ENCODE results near the gene NFIC.

DNA sequence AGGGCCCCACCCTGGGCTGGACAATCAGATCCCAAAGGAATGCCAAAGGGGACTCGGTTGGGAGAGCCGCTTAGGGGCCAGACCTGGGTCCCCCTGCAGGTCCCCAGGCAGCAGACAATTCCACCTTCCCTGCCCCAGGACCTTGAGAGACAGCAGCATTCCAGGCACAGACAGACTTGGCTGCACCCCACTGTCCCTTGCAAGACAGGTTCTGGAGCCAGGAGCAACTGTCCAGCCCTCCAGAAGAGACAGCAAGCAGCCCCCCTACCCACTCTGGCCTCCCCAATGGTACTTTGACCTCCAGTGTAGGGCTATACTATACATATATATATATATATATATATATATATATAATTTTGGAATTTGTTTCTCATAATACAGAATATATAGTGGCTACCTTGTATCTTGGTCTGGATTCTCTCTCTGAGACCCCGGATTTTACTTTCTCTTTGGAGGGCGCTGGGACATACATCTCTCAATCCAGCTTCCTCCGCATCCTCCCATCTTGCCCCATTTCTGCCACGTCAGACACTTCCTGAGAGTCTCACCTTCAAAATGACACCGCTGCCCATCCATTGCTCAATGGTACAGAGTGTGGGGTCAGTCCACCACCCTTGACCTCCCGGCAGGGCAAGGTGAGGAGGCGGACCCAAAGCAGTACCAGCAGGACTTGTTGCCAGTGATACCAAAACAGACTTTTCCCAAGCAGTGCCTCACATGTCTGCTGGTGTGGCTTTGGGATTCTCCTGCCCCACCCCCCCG is 101.2 kb downstream of the NFIC start:
- TF ChIP-seq, protein P1, sequence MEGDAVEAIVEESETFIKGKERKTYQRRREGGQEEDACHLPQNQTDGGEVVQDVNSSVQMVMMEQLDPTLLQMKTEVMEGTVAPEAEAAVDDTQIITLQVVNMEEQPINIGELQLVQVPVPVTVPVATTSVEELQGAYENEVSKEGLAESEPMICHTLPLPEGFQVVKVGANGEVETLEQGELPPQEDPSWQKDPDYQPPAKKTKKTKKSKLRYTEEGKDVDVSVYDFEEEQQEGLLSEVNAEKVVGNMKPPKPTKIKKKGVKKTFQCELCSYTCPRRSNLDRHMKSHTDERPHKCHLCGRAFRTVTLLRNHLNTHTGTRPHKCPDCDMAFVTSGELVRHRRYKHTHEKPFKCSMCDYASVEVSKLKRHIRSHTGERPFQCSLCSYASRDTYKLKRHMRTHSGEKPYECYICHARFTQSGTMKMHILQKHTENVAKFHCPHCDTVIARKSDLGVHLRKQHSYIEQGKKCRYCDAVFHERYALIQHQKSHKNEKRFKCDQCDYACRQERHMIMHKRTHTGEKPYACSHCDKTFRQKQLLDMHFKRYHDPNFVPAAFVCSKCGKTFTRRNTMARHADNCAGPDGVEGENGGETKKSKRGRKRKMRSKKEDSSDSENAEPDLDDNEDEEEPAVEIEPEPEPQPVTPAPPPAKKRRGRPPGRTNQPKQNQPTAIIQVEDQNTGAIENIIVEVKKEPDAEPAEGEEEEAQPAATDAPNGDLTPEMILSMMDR (IDR thresholded peaks at IDR 0.05) = no peak
- TF ChIP-seq EZH2 (IDR thresholded peaks at IDR 0.05) = no peak

Measured in neural progenitor cell (in vitro differentiated cells).